Activated T-cell treated with anti-CD3 and anti-CD28 coated beads, Interleukin-2, amount 50 U/mL, for 1 hour (primary cell): Measurements from ENCODE around the gene COL9A2.
A peak's percentile ranks its signal among the peaks of the same experiment; 100 is the strongest.

Experiments
- DNase-seq: peaks from one replicate; pipeline ENCODE4 v3.0.0-alpha.2; 2020

COL9A2 gene

DNA sequence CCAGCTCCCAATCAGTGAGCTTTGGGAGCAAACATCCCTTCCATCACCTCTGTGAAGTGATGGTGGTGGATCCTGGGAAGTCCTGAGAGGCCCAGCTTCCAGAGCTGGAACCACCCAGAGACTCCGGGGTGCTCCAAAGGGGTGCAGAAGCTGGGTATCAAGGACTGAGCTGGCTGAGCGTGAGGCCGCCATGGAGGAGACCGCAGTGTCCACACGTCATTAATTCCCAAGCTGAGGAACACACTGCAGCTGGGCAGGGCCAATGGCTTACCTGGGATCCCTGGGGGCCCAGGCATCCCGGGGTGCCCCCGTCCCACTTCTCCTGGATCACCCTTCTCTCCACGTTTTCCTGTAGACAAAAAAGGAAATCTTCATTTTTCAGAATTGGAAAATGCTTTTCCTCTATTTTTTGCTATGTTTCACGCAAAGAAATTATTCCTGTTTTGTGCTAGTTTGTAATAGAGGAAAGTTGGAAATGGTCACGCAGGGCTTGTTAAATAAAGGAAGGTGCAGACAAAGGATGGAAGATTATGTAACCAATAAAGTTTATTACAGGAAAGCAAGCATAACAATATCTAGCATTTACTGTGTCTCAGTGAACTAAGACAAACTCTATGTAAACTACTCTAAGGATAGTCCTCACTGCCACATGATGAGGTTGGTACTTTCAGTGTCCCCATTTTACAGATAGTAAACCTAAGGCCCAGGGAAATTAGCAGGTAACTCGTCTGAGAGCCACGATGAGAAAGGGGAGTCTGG lies 15.4 kb downstream of the COL9A2 start:
- DNase-seq, result no peak

- no peak for DNase-seq
Measured at GRCh38 chr1:40301066-40301465, 16.0 kb downstream of the COL9A2 start.

GRCh38 chr1:40300651-40301050 lies 16.4 kb downstream of the COL9A2 start:
- no peak for DNase-seq

- DNase-seq, result no peak
Measured at GRCh38 chr1:40300249-40300567, 16.9 kb downstream of the COL9A2 start.

GRCh38 chr1:40299366-40300248 lies 17.5 kb downstream of the COL9A2 start:
- no peak for DNase-seq

- no peak for DNase-seq
Measured at GRCh38 chr1:40291293-40291692, 25.8 kb downstream of the COL9A2 start.

- DNase-seq, result no peak
Measured at GRCh38 chr1:40281853-40282252, 35.2 kb downstream of the COL9A2 start.

- DNase-seq, result no peak
Measured at GRCh38 chr1:40276122-40276521, 41.0 kb downstream of the COL9A2 start.

DNA sequence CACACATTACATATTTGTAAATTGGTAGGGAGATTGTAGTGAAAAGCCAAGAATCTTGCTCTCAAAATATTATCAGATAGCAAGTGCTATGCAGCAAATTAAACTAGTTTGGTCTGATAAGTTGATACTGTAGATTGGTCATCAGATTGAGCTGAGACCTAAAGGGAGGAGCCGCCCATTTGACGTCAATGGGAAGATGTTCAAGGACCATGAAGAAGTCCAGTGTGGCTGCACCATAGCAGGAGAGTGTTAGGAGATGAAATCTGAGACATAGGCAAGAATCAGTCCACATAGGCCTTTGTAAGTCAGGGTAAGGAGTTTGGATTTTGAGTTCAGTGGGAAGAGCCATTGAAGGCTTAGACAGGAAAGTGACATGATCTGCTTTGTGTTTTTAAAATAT lies 42.8 kb downstream of the COL9A2 start:
- no peak for DNase-seq

GRCh38 chr1:40273547-40274166 lies 43.4 kb downstream of the COL9A2 start:
- no peak for DNase-seq

DNA sequence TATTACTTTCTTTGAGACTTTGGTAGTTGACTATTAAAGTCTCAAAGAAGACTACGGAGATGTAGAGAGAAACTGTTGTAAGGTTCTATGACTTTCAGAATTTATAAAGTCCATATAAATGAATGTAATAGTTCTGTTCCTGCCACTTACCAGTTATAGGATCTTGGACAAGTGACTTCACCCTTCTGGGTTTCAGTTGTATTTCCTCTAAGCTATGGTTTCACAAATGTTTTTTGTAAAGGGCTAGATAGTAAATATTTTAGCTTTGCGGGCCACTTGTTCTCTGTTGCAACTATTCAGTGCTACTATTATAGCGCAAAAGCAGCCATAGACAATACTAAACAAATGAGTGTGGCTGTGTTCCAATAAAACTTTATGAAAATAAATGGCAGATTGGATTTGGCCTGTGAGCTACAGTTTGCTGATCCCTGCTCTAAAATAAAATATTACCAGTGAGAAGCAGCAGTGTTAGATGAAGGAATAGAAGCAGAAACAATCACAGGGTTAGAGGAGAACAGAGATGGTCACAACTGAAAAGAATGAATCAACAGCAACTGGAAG lies 44.4 kb downstream of the COL9A2 start:
- no peak for DNase-seq

DNA sequence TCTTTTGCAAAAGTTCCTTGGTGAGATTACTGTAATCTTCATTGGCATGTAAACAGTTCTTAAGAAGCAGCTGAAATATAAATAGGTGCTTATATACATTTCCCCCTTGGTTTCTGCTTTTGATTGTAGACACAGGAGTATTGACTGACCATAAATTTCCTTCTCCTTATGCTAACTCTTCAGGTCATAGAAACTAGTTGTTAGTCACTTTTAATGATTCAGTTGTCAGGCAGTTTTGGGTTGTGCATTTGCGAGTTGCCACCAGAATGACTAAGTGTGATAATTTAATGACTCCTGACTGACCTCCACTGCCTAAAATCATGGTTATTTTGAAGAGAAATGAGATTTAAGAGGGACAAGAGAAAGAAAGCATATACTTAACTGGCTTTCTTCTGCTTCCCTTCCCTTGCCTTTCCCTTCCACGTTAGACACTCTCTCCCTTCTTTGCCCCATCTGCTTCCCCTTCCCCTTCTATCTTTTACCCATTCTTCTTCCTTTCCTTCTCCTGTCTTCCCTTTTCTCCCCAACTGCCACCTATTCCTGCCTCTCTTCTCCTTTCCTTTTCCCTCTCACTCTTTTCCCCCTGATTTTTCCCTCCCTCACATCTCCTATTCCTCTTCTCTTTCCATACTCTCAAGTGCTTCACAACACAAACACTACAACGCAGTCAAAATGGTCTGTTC lies 46.8 kb downstream of the COL9A2 start:
- DNase-seq, result no peak

GRCh38 chr1:40268211-40268610 lies 48.9 kb downstream of the COL9A2 start:
- no peak for DNase-seq

DNA sequence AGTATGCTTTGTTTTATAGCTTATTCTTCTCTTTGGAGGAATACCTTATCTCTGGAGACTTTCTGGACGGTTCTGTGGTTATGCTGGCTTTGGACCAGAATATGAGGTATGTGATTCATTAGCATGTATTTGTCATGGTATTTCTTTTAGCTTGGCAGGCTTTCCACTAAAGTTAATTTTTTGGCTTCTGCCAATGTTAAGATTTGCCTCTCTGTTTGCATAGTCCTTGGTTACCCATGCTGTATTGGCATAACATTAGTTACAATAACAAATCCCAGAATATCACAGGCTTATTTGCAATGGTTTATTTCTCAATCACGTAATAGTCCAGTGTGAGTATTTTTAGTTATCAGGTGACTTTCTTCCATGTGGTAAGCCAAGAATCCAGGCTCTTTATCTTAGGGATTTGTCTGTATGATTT lies 49.3 kb downstream of the COL9A2 start:
- no peak for DNase-seq

DNA sequence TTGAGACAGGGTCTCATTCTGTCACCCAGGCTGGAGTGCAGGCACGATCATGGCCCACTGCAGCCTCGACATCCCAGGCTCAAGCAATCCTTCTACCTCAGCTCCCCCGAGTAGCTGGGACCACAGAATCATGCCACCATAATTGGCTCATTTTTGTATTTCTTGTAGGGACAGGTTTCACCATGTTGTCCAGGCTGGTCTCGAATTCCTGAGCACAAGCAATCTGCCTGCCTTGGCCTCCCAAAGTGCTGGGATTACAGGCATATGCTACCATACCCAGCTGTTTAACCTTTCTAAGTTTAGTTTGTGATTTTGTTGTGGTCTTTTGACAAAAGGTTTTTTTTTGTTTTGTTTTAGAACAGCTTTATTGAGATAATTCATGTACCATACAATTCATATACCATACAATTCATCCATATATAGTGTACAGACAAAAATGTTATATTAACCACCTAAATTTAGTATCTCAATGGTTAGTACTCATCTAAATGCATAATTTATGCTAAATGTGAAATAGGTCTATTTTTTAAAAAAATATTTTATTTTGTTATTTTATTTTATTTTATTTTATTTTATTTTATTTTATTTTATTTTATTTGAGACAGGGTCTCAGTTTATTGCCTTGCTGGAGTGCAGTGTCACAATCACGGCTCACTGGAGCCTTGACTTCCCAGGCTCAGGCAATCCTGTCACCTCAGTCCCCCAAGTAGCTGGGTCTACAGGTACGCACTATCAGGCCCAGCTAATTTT lies 50.1 kb downstream of the COL9A2 start:
- DNase-seq, result no peak

DNA sequence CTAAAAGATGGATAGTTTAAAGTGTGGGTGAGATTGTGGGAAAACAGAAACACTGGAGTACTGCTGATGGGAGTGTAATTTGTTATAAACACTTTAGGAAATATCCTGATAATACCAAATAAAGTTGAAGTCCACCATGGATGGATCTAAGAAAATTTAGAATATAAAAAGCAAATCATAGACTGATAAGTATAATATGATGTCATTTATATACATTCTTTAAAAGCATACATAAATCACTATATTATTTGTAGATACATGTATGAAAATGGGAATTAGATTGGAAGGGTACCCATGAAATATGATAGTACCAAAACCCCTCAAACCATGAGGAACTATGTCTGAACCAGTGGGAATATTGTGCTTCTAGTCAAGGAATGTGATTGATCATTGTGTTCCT lies 51.2 kb downstream of the COL9A2 start:
- no peak for DNase-seq

DNA sequence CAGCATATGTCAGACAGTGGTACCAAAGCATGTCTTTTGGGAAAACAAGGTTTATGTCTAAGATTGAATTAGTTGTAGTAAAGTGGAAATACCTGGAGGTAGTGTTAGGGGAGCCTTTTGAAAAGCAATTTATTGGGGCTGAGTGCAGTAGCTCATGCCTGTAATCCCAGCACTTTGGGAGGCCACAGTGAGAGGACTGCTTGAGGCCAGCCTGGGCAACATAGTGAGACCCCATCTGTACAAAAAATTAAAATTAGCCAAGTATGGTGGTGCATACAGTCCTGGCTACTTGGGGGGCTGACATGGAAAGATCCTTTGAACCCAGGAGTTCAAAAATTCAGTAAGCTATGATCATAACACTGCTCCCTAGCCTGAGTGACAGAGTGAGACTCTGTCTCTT lies 51.8 kb downstream of the COL9A2 start:
- DNase-seq, result no peak

DNA sequence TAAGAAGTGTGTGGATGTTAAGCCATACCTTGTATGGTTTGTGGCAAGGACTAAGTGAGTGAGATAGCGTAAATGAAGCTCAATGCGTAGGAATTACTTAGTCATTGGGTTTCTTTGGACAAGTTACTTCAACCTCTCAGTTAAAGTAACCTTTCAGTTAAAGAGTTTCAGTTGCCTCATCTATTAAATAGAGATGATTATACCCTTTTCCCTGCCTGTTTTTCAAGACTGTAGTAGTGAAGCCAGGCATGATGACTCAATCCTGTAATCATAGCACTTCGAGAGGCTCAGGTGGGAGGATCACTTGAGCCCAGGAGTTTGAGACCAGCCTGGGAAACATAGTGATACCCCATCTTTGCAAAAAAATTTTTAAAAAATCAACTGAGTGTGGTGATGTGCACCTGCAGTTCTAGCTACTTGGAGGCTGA lies 52.7 kb downstream of the COL9A2 start:
- DNase-seq, result no peak

DNA sequence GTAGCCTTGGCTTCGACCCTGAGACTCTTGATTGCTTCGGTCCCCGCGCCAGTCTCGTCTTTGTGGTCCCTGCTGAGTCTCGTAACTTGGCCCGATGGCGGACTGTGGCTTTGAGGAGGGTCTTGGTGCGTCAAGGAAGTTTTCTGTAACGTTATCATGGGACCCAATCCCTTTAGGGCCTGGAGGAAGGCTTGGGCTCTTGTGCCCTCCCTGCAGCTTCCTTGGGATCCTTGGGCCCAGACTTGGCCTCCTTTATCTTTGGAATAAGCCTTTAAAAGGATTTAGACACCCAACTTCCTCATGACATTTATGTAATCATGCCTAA lies 58.7 kb downstream of the COL9A2 start:
- DNase-seq, result no peak

GRCh38 chr1:40257688-40258444 lies 59.2 kb downstream of the COL9A2 start, which contains the start of gene ZMPSTE24:
Gene ZMPSTE24 (plus strand): TSS chr1:40258236. CDS start chr1:40258272, 36 bp downstream.
- peak; percentile 93 for DNase-seq

GRCh38 chr1:40257313-40257687 lies 59.8 kb downstream of the COL9A2 start:
- no peak for DNase-seq
